ENCODE results near the gene C1orf74.

C1orf74 gene

DNA sequence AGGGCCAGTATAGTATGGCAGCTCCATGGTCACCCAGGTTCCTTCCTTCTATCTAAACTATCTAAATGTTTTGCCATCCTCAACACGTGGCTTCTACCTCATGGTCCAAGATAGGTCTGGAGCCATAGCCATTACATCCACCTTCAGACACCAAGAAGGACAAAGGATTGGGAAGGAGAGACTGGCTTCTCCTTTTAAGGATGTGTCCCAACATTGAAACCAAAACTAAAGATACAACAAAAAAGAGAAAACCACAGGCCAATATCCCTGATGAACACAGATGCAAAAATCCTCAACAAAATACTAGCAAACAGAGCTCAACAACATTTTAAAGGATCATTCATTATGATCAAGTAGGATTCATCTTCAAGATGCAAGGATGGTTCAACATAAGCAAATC lies 54.9 kb downstream of the C1orf74 start:
- Histone ChIP-seq H3K9me2 (ENCODE audit: low read depth, low read length) (no peaks in the 10 kb centered on the region), H3K79me2 (ENCODE audit: insufficient read depth, low read length) (no peaks in the 10 kb centered on the region), H3K27ac (ENCODE audit: low read depth, low read length, poor library complexity, severe bottlenecking) (no peak overlapping the region), H4K20me1 (ENCODE audit: insufficient read depth, low read length) (no peaks in the 10 kb centered on the region), H3F3A (ENCODE audit: insufficient read depth, low read length) (no peaks in the 10 kb centered on the region), H3K4me3 (ENCODE audit: low read depth, low read length, poor library complexity, severe bottlenecking) (no peak overlapping the region), H2AFZ (ENCODE audit: low read length) (no peak overlapping the region), H3K9ac (ENCODE audit: low read length) (no peak overlapping the region), H3K27me3 (ENCODE audit: insufficient read depth, low read length) (no peaks in the 10 kb centered on the region; the same call in 1 of the 2 replicates), H3K4me1 (ENCODE audit: insufficient read depth, low read length, severe bottlenecking) (no peaks in the 10 kb centered on the region), H3K36me3 (ENCODE audit: insufficient read depth, low read length) (no peaks in the 10 kb centered on the region), H3K4me2 (ENCODE audit: low read length) (no peak overlapping the region), H3K9me3 (ENCODE audit: low read length) (no peaks in the 10 kb centered on the region)
- TF ChIP-seq EZH2 (IDR thresholded peaks at IDR 0.05; ENCODE audit: borderline replicate concordance, low read length): no peak

Data from OCI-LY1 (cell line).